ENCODE results near the gene PODXL2. TPM values are rescaled to one million over a fixed set of nuclear protein-coding genes. Genes with fewer than 3 reads are reported as not detected.
A peak's percentile ranks its signal among the peaks of the same experiment; 100 is the strongest.

Gene PODXL2
- total RNA-seq, 3 donors from 2014 or later: 8.8 to 10.6 (median 8.8) TPM

GRCh38 chr3:127670229-127670559 lies 41.2 kb downstream of the PODXL2 start:
- peaks cover 0 to 3% of the 10 kb centered on the region in 2 donors for H3K4me1 ChIP-seq
- no peaks in the 10 kb centered on the region for H3K9me3 ChIP-seq
- intact Hi-C loops (cut with DNase I; ENCODE audit: low total_unique reads): no loop called here
- no peaks in the 10 kb centered on the region for H3K27me3 ChIP-seq
- no peak overlapping the region for H3K27ac ChIP-seq
- no peak overlapping the region for H3K4me3 ChIP-seq
- TF ChIP-seq CTCF (IDR thresholded peaks at IDR 0.05): no peak
- TF ChIP-seq POLR2A (IDR thresholded peaks at IDR 0.05): no peak
- TF ChIP-seq POLR2AphosphoS5 (IDR thresholded peaks at IDR 0.05): no peak
- no peak for DNase-seq (ENCODE audit: low spot score in 2 of 2)
- H3K36me3 ChIP-seq: no peaks in the 10 kb centered on the region

DNA sequence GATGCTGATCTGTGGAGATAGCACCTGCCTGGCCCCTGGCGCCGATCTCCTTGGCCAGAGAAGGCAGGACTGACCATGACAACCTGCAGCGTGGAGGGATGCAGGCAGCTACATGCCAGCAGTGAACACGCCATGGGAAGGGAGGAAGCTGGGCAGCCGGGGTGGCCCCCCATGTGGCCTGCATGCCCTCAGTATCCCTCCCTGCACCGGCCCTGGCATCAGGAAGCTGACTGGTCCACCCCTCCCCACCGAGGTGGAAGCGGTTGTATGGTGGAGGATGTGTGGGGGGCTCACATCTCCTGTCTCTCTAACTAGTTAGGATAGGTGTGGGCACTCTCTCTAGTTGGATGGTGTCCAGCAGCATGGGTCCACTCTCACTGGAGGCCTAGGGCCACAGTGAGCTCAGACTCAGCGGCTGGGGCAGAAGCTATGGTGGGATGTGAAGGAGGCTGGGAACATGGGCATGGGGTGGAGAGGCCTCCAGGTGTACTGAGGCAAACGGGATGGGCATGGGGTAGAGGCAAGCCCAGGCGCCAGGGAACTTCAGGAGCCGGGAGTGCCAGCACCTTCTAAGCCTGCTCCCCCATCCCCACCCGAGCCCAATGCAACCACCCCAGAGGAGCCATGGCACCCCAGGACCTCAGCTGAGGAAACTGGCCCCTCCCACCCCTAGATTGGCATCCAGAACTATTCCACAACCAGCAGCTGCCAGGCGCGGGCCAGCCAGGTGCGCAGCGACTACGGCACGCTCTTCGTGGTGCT lies 42.0 kb downstream of the PODXL2 start:
- DNase-seq (ENCODE audit: low spot score in 2 of 2): peak in 1 of 2 donors; percentile 48
- H3K4me1 ChIP-seq: peaks cover 0 to 3% of the 10 kb centered on the region in 2 donors
- TF ChIP-seq POLR2AphosphoS5 (IDR thresholded peaks at IDR 0.05) (no peak), CTCF (IDR thresholded peaks at IDR 0.05) (no peak), POLR2A (IDR thresholded peaks at IDR 0.05) (no peak)
- no peaks in the 10 kb centered on the region for H3K9me3 ChIP-seq
- no peak overlapping the region for H3K27ac ChIP-seq
- no peak overlapping the region for H3K4me3 ChIP-seq
- intact Hi-C loops (cut with DNase I; ENCODE audit: low total_unique reads): no loop called here
- no peaks in the 10 kb centered on the region for H3K27me3 ChIP-seq
- H3K36me3 ChIP-seq: peaks cover under 1% of the 10 kb centered on the region

- H3K27me3 ChIP-seq: no peaks in the 10 kb centered on the region
- peak overlapping the region; percentile 93 to 99 (median 97) for H3K4me3 ChIP-seq
- peak overlapping the region; percentile 85 to 95 for H3K27ac ChIP-seq
- intact Hi-C loops (cut with DNase I; ENCODE audit: low total_unique reads): no loop called here
- no peak for TF ChIP-seq CTCF (IDR thresholded peaks at IDR 0.05)
- no peak for TF ChIP-seq POLR2A (IDR thresholded peaks at IDR 0.05)
- no peak for TF ChIP-seq POLR2AphosphoS5 (IDR thresholded peaks at IDR 0.05)
- DNase-seq (ENCODE audit: low spot score in 2 of 2): peak in 1 of 2 donors; percentile 51
- peaks cover 6% of the 10 kb centered on the region for H3K36me3 ChIP-seq
- H3K9me3 ChIP-seq: no peaks in the 10 kb centered on the region
- peaks cover 0 to 3% of the 10 kb centered on the region in 2 donors for H3K4me1 ChIP-seq
Measured at GRCh38 chr3:127671523-127672428, 42.8 kb downstream of the PODXL2 start.

DNA sequence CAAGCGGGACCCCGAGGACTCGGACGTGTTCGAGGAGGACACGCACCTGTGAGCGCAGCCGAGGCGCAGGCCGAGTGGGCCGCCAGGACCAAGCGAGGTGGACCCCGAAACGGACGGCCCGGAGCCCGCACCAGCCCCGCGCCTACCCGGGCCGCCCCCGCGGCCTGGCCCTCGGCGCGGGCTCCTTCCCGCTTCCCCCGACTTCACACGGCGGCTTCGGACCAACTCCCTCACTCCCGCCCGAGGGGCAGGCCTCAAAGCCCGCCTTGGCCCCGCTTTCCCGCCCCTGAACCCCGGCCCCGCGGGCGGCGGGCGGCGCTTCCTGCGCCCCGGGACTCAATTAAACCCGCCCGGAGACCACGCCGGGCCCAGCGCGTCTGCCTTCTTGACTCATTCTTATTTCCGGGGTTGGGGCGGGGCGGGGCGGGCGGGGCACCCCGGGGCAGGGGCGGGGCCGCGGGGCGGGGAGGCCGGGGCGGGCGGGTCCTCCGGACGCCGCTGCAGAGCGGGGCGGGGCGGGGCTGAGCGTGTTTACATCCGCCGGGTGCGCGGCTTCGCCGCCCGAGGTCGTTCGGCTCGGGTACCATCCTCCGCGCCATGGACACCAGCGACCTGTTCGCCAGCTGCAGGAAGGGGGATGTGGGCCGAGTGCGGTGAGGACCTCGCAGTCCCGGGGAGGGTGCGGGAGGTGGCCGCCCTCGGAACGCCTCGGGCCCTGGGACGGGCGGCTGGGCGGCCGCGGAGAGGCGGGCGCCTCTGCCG lies 43.6 kb downstream of the PODXL2 start, which contains the start of gene ABTB1:
ABTB1 (plus strand) TSS at position 524 of the 762 bp plus-strand sequence; CDS start at position 598, 74 bp downstream.
- H3K4me3 ChIP-seq: peak within 1 kb of the TSS; percentile 93 to 99 (median 97)
- intact Hi-C loops (cut with DNase I; ENCODE audit: low total_unique reads): no loop called here
- no peaks in the 10 kb centered on the region for H3K27me3 ChIP-seq
- no peaks in the 10 kb centered on the region for H3K9me3 ChIP-seq
- peak within 1 kb of the TSS; percentile 85 to 95 for H3K27ac ChIP-seq
- DNase-seq (ENCODE audit: low spot score in 2 of 2): peak; percentile 68 to 81
- H3K36me3 ChIP-seq: peaks cover 6% of the 10 kb centered on the region
- peak; percentile 51 to 81 (median 62) for TF ChIP-seq POLR2AphosphoS5 (IDR thresholded peaks at IDR 0.05)
- TF ChIP-seq CTCF (IDR thresholded peaks at IDR 0.05): no peak
- TF ChIP-seq POLR2A (IDR thresholded peaks at IDR 0.05): peak; percentile 28
- peaks cover 0 to 3% of the 10 kb centered on the region in 2 donors for H3K4me1 ChIP-seq

Data from breast epithelium (tissue), 4 donors.